HCT116 (cell line): ENCODE data around the gene CAMK2A. TPM values are rescaled to one million over a fixed set of nuclear protein-coding genes. Genes with fewer than 3 reads are reported as not detected.
A peak's percentile ranks its signal among the peaks of the same experiment; 100 is the strongest.

Experiments used
- ATAC-seq: fragments of 200-7000 bp; cut with Tn5 transposase; 2 replicates; pipeline ENCODE4 v1.9.1; 2020; ENCODE audit warnings: mild to moderate bottlenecking, moderate library complexity
- BruUV-seq: library from RNA; stranded (reverse); fragments of 400-500 nt; replicated peaks from 2 replicates; lab custom pipeline; 2021; lab: Mats Ljungman, UMichigan
- CTCF ChIA-PET: fragments of 300-600 bp; sonication (Branson Sonifier 250); formaldehyde crosslinking; loops from one replicate; lab custom pipeline; 2021; ENCODE audit warnings: antibody characterized with exemption; lab: Charles Lee
- POLR2A ChIA-PET: fragments of 300-600, 350-600 bp; sonication (Branson Sonifier 250); formaldehyde crosslinking; loops from one replicate; lab custom pipeline; 2021; ENCODE audit warnings: antibody characterized with exemption; lab: Charles Lee
- RAD21 ChIA-PET, 2 experiments: fragments of 300-600 bp; sonication (Branson Sonifier 250); formaldehyde crosslinking; loops; one replicate each; lab custom pipeline; 2023; ENCODE audit warnings: low total read pairs in 2 of 2; ENCODE audit not compliant: uncharacterized antibody in 2 of 2, unreplicated experiment in 2 of 2, low non-redundant PET in 1 of 2; lab: Charles Lee
- DNase-seq: peaks from one replicate; pipeline ENCODE4 v3.0.0-alpha.2; 2010; ENCODE audit warnings: low read depth, low spot score
- H2AFZ ChIP-seq: fragments of 200-600 bp; shearing (Covaris generic), sonication (generic); 2 replicates; pipeline ENCODE4 v1.6.1; 2017; ENCODE audit warnings: low read depth, mixed run types, mixed read lengths, antibody characterized with exemption, low read length; ENCODE audit not compliant: poor library complexity, severe bottlenecking
- H3K27ac ChIP-seq: 2 replicates; pipeline ENCODE4 v1.5.1; 2012; ENCODE audit warnings: low read depth, low read length
- H3K27me3 ChIP-seq: fragments of 200-600 bp; sonication (generic); 2 replicates; pipeline ENCODE4 v1.6.1; 2016; ENCODE audit warnings: mixed run types, low read length, mixed read lengths; ENCODE audit not compliant: insufficient read depth
- H3K36me3 ChIP-seq, 2 experiments: fragments of 200-500 bp in 1 of 2; fragments of 200-600 bp in 1 of 2; sonication (Bioruptor generic) in 1 of 2; sonication (generic) in 1 of 2; 2 replicates each; pipeline versions ENCODE4 v1.5.1 to v1.6.1; 2014 to 2016; ENCODE audit warnings: low read length in 2 of 2, inconsistent platforms in 1 of 2, mixed read lengths in 1 of 2, mixed run types in 1 of 2; ENCODE audit not compliant: insufficient read depth in 2 of 2, control insufficient read depth in 1 of 2
- H3K4me1 ChIP-seq, 2 experiments: fragments of 200-600 bp in 1 of 2; sonication (generic) in 1 of 2; 2 replicates each; pipeline versions ENCODE4 v1.5.1 to v1.6.1; 2012 to 2017; ENCODE audit warnings: low read length in 2 of 2, inconsistent platforms in 1 of 2, mild to moderate bottlenecking in 1 of 2, mixed read lengths in 1 of 2, mixed run types in 1 of 2, moderate library complexity in 1 of 2; ENCODE audit not compliant: insufficient read depth in 2 of 2, control insufficient read depth in 1 of 2
- H3K4me2 ChIP-seq: fragments of 200-600 bp; sonication (generic); 2 replicates; pipeline ENCODE4 v1.6.1; 2017; ENCODE audit warnings: mixed run types, low read length, mixed read lengths
- H3K4me3 ChIP-seq, 2 experiments: fragments of 200-600 bp in 1 of 2; sonication (generic) in 1 of 2; replicated peaks in 1 of 2; 2 replicates each; pipeline ENCODE4 v1.5.1; 2011 to 2016; ENCODE audit warnings: low read length in 2 of 2, control low read depth in 1 of 2, low read depth in 1 of 2, mild to moderate bottlenecking in 1 of 2, mixed read lengths in 1 of 2, mixed run types in 1 of 2
- H3K79me2 ChIP-seq: fragments of 200-600 bp; sonication (generic); 2 replicates; pipeline ENCODE4 v1.6.1; 2017; ENCODE audit warnings: mild to moderate bottlenecking, mixed run types, low read length, moderate library complexity, mixed read lengths; ENCODE audit not compliant: insufficient read depth
- H3K9ac ChIP-seq: fragments of 200-600 bp; sonication (generic); 2 replicates; pipeline ENCODE4 v1.6.1; 2016; ENCODE audit warnings: low read length, mixed read lengths
- H3K9me2 ChIP-seq: fragments of 200-600 bp; sonication (generic), shearing (Covaris generic); 2 replicates; pipeline ENCODE4 v1.6.1; 2017; ENCODE audit warnings: mixed run types, mild to moderate bottlenecking, moderate library complexity; ENCODE audit not compliant: insufficient read depth
- H3K9me3 ChIP-seq, 2 experiments: fragments of 200-500 bp in 1 of 2; fragments of 200-600 bp in 1 of 2; sonication (Bioruptor generic) in 1 of 2; sonication (generic) in 1 of 2; 2 replicates each; pipeline ENCODE4 v1.6.1; 2014 to 2017; ENCODE audit warnings: low read length in 2 of 2, mixed read lengths in 2 of 2, inconsistent platforms in 1 of 2, low read depth in 1 of 2, mild to moderate bottlenecking in 1 of 2, mixed run types in 1 of 2, moderate library complexity in 1 of 2; ENCODE audit not compliant: control insufficient read depth in 1 of 2, insufficient read depth in 1 of 2
- H4K20me1 ChIP-seq: fragments of 200-600 bp; sonication (generic), shearing (Covaris generic); 2 replicates; pipeline ENCODE4 v1.6.1; 2017; ENCODE audit warnings: mixed run types, mild to moderate bottlenecking, moderate library complexity; ENCODE audit not compliant: insufficient read depth
- CTCF ChIP-seq, 3 experiments: fragments of 200-600 bp in 1 of 3; sonication (generic) in 1 of 3; IDR thresholded peaks in 2 of 3; conservative IDR thresholded peaks in 1 of 3; 2 replicates each; pipeline ENCODE4 v1.5.1; 2012 to 2017; ENCODE audit warnings: low read depth in 2 of 3, low read length in 2 of 3, antibody characterized with exemption in 1 of 3, borderline replicate concordance in 1 of 3, control low read depth in 1 of 3, mild to moderate bottlenecking in 1 of 3, mixed read lengths in 1 of 3, mixed run types in 1 of 3, moderate library complexity in 1 of 3; ENCODE audit not compliant: insufficient read depth in 1 of 3
- ELF1 ChIP-seq: IDR thresholded peaks from 2 replicates; pipeline ENCODE4 v1.6.1; 2012; ENCODE audit warnings: low read depth, borderline replicate concordance
- EZH2 ChIP-seq: fragments of 200-600 bp; sonication (generic); IDR thresholded peaks from 2 replicates; pipeline ENCODE4 v1.6.1; 2017; ENCODE audit warnings: antibody characterized with exemption, mixed run types
- FOSL1 ChIP-seq: IDR thresholded peaks from 2 replicates; pipeline ENCODE4 v1.6.1; 2012; ENCODE audit warnings: low read depth
- JUND ChIP-seq: IDR thresholded peaks from 2 replicates; pipeline ENCODE4 v1.6.1; 2012
- SIN3A ChIP-seq: IDR thresholded peaks from 2 replicates; pipeline ENCODE4 v1.6.1; 2012; ENCODE audit warnings: low read depth
- SP1 ChIP-seq: IDR thresholded peaks from 2 replicates; pipeline ENCODE4 v1.6.1; 2012; ENCODE audit warnings: low read depth
- intact Hi-C: fragments of 100-400 bp; cut with micrococcal nuclease; formaldehyde crosslinking; loops from 2 replicates; pipeline ENCODE4 v1.10.0; 2022
- total RNA-seq: library from RNA; stranded (reverse); gene quantifications from one replicate; pipeline ENCODE4 v1.2.1, GENCODE V29; 2021; ENCODE audit not compliant: unreplicated experiment
- TF ChIP-seq, protein P1 (sequence below): IDR thresholded peaks from 2 replicates; pipeline ENCODE4 v1.6.1; 2012

CAMK2A gene
- total RNA-seq, 1 experiment from 2014 or later = not detected

GRCh38 chr5:150323092-150323491 lies 33.5 kb upstream of the CAMK2A start:
- Histone ChIP-seq H3K4me2 (no peak overlapping the region), H3K9me3 (no peaks in the 10 kb centered on the region), H3K9me2 (no peaks in the 10 kb centered on the region), H3K36me3 (no peaks in the 10 kb centered on the region), H2AFZ (no peak overlapping the region), H4K20me1 (no peaks in the 10 kb centered on the region), H3K79me2 (no peaks in the 10 kb centered on the region), H3K4me3 (no peak overlapping the region), H3K4me1 (peaks cover 4 to 42% of the 10 kb centered on the region in 2 experiments), H3K9ac (no peak overlapping the region), H3K27me3 (no peaks in the 10 kb centered on the region), H3K27ac (no peak overlapping the region)
- RAD21 ChIA-PET = no interaction called here
- no peak for TF ChIP-seq SIN3A
- no peak for TF ChIP-seq ELF1
- TF ChIP-seq CTCF (IDR thresholded peaks at IDR 0.05 in 2 of 3, conservative IDR thresholded peaks at IDR 0.05 in 1 of 3; ENCODE audit: borderline replicate concordance in 1 of 3, insufficient read depth in 1 of 3, low read depth in 2 of 3, low read length in 2 of 3) = no peak
- CTCF ChIA-PET = no interaction called here
- no peak for ATAC-seq
- POLR2A ChIA-PET = no interaction called here
- intact Hi-C loops = no loop called here
- BruUV-seq = no TSS peak
- DNase-seq = no peak

GRCh38 chr5:150322202-150322601 lies 32.6 kb upstream of the CAMK2A start:
- ATAC-seq = no peak
- Histone ChIP-seq H3K4me2 (peak overlapping the region; percentile 25), H3K27ac (no peak overlapping the region), H4K20me1 (no peaks in the 10 kb centered on the region), H2AFZ (peak overlapping the region; percentile 19), H3K27me3 (no peaks in the 10 kb centered on the region), H3K4me1 (peaks cover 12 to 51% of the 10 kb centered on the region in 2 experiments), H3K9me2 (no peaks in the 10 kb centered on the region), H3K79me2 (no peaks in the 10 kb centered on the region), H3K36me3 (no peaks in the 10 kb centered on the region), H3K9me3 (no peaks in the 10 kb centered on the region), H3K4me3 (no peak overlapping the region), H3K9ac (no peak overlapping the region)
- no peak for TF ChIP-seq EZH2
- TF ChIP-seq JUND = peak; percentile 26; the same call in 1 of the 2 replicates
- TF ChIP-seq FOSL1 = peak; percentile 55; the same call in 1 of the 2 replicates
- TF ChIP-seq, protein P1, sequence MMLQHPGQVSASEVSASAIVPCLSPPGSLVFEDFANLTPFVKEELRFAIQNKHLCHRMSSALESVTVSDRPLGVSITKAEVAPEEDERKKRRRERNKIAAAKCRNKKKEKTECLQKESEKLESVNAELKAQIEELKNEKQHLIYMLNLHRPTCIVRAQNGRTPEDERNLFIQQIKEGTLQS = no peak
- 0 out of 2 replicates have a peak, but pooled peaks have one; percentile 13 for TF ChIP-seq SP1
- TF ChIP-seq ELF1 = no peak
- intact Hi-C loops = no loop called here
- RAD21 ChIA-PET = no interaction called here
- BruUV-seq = no TSS peak
- DNase-seq = no peak
- POLR2A ChIA-PET = no interaction called here
- CTCF ChIA-PET = no interaction called here
